Measurements from ENCODE around the gene BAHCC1. TPM values are rescaled to one million over a fixed set of nuclear protein-coding genes. Genes with fewer than 3 reads are reported as not detected.
A peak's percentile ranks its signal among the peaks of the same experiment; 100 is the strongest.

BAHCC1 gene
- total RNA-seq, 1 donor: 6.5 TPM

- TF ChIP-seq CTCF (IDR thresholded peaks at IDR 0.05; ENCODE audit: insufficient read depth, low read depth, low read length): no peak
- DNase-seq (ENCODE audit: low read depth): no peak
- no peak overlapping the region for H3K4me3 ChIP-seq (ENCODE audit: low read depth, low read length)
Observed at GRCh38 chr17:81477173-81477572, 81.9 kb downstream of the BAHCC1 start.

- DNase-seq (ENCODE audit: low read depth): no peak
- no peak for TF ChIP-seq CTCF (IDR thresholded peaks at IDR 0.05; ENCODE audit: insufficient read depth, low read depth, low read length)
- H3K4me3 ChIP-seq (ENCODE audit: low read depth, low read length): no peak overlapping the region
Observed at GRCh38 chr17:81478119-81478518, 82.9 kb downstream of the BAHCC1 start.

GRCh38 chr17:81479175-81480071 is 84.2 kb downstream of the BAHCC1 start:
- no peak overlapping the region for H3K4me3 ChIP-seq (ENCODE audit: low read depth, low read length)
- no peak for DNase-seq (ENCODE audit: low read depth)

GRCh38 chr17:81480140-81481072 is 85.1 kb downstream of the BAHCC1 start:
- DNase-seq (ENCODE audit: low read depth): peak; percentile 67
- no peak for TF ChIP-seq CTCF (IDR thresholded peaks at IDR 0.05; ENCODE audit: insufficient read depth, low read depth, low read length)
- no peak overlapping the region for H3K4me3 ChIP-seq (ENCODE audit: low read depth, low read length)

More at GRCh38 chr17:81479175-81480071, 84.2 kb downstream of the BAHCC1 start:
- no peak for TF ChIP-seq CTCF (IDR thresholded peaks at IDR 0.05; ENCODE audit: insufficient read depth, low read depth, low read length)

GRCh38 chr17:81481073-81481799 is 86.0 kb downstream of the BAHCC1 start:
- TF ChIP-seq CTCF (IDR thresholded peaks at IDR 0.05; ENCODE audit: insufficient read depth, low read depth, low read length): no peak
- peak; percentile 67 for DNase-seq (ENCODE audit: low read depth)
- H3K4me3 ChIP-seq (ENCODE audit: low read depth, low read length): peak overlapping the region; percentile 49

GRCh38 chr17:81481815-81482505 is 86.7 kb downstream of the BAHCC1 start:
- DNase-seq (ENCODE audit: low read depth): no peak
- peak overlapping the region; percentile 49 for H3K4me3 ChIP-seq (ENCODE audit: low read depth, low read length)
- no peak for TF ChIP-seq CTCF (IDR thresholded peaks at IDR 0.05; ENCODE audit: insufficient read depth, low read depth, low read length)
